Inferior parietal cortex (tissue), 1 donor: ENCODE data around the gene FAM89B.

ENCODE experiments used
- DNase-seq: peaks from one replicate; pipeline ENCODE4 v3.0.0-alpha.2; 2016; ENCODE audit errors: extremely low spot score

The FAM89B gene

GRCh38 chr11:65588199-65589054 is 16.1 kb downstream of the FAM89B start:
- DNase-seq, result no peak

- no peak for DNase-seq
These were observed 17.3 kb downstream of the FAM89B start for GRCh38 chr11:65589444-65590239.

- DNase-seq, result no peak
These were observed 18.0 kb downstream of the FAM89B start for GRCh38 chr11:65590240-65590738.

- no peak for DNase-seq
These were observed 19.9 kb downstream of the FAM89B start for GRCh38 chr11:65591939-65592857.

- DNase-seq, result no peak
These were observed 20.6 kb downstream of the FAM89B start for GRCh38 chr11:65592858-65593517.

GRCh38 chr11:65593518-65594414 is 21.4 kb downstream of the FAM89B start:
- DNase-seq, result peak; percentile 75

- no peak for DNase-seq
These were observed 22.8 kb downstream of the FAM89B start for GRCh38 chr11:65595131-65595530.

- no peak for DNase-seq
These were observed 23.4 kb downstream of the FAM89B start, which contains the start of gene KCNK7 for GRCh38 chr11:65595543-65596281. Gene KCNK7, minus strand, starts transcription at chr11:65595800. Its CDS starts 28 bp downstream, at chr11:65595772.

- no peak for DNase-seq
These were observed 24.2 kb downstream of the FAM89B start for GRCh38 chr11:65596520-65596919.

- no peak for DNase-seq
These were observed 25.9 kb downstream of the FAM89B start for GRCh38 chr11:65598258-65598699.

- DNase-seq, result no peak
These were observed 27.0 kb downstream of the FAM89B start for GRCh38 chr11:65599216-65599954.

- no peak for DNase-seq
These were observed 27.6 kb downstream of the FAM89B start for GRCh38 chr11:65599955-65600246.

- DNase-seq, result no peak
These were observed 31.9 kb downstream of the FAM89B start for GRCh38 chr11:65604258-65604657.

GRCh38 chr11:65606876-65607613 is 34.7 kb downstream of the FAM89B start:
- DNase-seq, result peak; percentile 86

GRCh38 chr11:65607614-65608426 is 35.5 kb downstream of the FAM89B start:
- DNase-seq, result no peak

GRCh38 chr11:65609229-65609628 is 36.9 kb downstream of the FAM89B start:
- no peak for DNase-seq

- DNase-seq, result no peak
These were observed 37.3 kb downstream of the FAM89B start for GRCh38 chr11:65609665-65610064.
